Measurements from ENCODE around the gene ZNF646.

Gene ZNF646

DNA sequence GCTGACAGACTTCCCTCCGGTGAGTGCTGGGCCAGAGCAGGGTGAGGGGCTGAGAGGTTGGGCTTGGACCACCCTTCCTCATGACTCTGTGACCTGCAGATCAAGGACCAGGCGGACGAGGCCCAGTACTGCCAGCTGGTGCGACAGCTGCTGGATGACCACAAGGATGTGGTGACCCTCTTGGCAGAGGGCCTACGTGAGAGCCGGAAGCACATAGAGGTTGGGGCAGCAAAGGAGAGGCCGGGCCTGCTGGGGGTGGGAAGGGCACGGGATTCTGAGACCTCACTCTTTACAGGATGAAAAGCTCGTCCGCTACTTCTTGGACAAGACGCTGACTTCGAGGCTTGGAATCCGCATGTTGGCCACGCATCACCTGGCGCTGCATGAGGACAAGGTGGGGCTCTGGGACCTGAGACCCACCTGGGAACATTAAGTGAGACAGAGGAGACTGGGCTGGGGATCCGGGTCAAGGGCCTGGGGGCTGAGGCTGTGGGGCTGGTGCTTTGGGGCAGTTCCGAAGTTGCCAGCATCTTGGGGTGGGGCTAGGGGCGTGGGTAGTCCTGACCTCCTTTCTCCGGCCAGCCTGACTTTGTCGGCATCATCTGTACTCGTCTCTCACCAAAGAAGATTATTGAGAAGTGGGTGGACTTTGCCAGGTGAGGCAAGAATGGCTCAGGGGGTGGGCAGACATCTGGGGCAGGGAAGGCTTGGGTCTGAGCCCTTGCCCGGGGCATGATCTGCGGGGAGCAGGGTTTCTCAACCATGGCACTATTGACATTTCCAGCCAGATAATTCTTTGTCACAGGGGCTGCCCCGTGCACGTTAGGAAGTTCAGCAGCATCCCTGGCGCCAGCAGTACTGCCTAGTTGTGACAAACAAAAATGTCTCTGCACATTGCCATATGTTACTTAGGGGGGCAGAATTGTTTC is 36.1 kb downstream of the ZNF646 start:
- no peak for DNase-seq

DNA sequence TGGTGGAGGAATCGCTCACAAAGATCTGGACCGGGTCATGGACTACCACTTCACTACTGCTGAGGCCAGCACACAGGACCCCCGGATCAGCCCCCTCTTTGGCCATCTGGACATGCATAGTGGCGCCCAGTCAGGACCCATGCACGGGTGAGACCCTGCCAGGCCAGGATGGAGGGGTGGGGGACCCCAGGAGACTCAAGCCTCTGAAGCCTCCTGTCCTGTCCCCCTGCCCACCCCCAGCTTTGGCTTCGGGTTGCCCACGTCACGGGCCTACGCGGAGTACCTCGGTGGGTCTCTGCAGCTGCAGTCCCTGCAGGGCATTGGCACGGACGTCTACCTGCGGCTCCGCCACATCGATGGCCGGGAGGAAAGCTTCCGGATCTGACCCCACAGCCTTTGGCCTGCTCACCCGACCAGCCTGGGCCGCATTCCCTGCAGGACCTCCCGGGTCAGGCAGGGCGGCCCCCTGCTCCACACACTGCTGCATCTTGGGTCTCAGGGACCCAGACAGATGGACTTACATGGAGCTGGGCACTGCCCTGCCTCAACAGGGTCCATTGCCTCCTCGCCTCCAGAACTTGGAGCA is 37.8 kb downstream of the ZNF646 start:
- no peak for DNase-seq

DNA sequence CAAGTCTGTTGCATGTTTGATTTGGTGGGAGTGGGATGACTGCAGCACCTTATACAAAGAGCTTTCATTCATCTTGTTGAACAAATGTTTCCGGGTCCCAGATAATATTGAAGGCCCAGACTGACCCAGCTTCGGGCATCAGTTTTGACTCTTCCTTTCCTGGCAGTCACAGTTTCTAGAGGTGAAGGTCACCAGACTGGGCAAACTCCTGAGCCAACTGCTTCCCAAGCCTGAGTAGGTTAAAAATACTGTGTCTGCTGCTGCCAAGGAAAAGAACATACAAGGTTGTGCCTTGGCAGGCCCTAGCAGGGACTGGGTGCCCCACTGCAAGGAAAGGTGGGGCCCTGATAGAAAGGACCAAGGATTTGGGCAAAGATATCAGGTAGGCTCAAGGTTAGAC is 38.5 kb downstream of the ZNF646 start:
- no peak for DNase-seq

DNA sequence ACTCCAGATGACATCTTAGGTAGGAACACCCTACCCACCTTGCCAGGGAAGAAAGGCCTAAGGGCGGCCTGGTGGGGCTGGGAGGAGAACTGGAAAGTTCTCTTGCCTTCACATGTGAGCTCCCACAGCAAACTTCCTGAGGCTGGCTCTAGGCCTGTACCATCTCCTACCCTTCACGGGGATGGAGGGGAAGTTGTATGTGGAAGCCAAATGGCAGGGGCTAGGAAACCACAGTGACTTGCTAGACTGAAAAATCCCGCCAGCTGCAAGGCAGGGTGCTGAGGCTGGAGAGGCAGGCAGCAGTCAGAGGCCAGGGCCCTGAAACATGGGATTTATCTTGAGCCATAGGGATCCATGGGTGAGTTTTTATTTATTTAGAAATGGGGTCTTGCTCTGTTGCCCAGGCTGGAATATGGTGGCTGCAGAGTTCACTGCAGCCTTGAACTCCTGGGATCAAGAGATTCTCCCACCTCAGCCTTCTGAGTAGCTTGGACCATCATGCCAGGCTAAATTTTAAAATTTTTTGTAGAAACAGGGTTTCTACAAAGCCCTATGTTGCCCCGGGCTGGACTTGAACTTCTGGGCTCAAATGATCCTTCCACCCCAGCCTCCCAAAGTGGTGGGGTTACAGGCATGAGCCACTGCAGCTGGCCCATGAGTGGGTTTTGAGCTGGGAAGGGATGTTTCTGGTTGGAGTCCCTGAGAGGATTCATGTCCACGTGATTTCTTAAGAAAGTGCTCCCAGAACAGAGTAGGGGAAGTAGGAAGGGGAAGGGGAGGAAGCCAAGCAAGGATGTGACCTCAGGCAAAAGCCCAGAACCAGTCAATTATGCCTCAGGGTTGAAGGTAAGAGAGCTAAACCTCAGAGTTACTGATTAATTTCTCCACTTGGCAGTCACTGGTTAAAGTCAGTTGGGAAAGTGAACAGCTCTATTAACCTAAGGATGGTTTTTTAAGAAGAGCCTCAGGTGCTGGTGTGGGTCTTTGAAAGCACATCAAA is 39.2 kb downstream of the ZNF646 start:
- DNase-seq = no peak

DNA sequence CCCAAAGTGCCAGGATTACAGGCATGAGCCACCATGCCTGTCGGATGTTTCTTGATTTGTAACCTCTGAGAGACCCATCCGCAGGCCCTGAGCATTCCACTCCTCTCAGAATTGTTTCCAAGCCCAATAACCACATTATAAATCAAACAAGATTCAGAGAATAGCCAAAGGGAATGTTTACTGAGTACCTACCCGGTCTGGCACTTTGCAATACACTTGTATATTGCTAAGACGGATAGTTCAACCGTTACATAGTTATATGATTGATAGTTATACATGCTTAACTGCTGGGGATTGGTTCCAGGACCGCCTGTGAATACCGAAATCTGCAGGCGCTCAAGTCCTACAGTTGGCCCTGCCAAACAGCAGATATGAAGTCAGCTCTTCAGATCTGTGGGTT is 40.2 kb downstream of the ZNF646 start:
- no peak for DNase-seq

DNA sequence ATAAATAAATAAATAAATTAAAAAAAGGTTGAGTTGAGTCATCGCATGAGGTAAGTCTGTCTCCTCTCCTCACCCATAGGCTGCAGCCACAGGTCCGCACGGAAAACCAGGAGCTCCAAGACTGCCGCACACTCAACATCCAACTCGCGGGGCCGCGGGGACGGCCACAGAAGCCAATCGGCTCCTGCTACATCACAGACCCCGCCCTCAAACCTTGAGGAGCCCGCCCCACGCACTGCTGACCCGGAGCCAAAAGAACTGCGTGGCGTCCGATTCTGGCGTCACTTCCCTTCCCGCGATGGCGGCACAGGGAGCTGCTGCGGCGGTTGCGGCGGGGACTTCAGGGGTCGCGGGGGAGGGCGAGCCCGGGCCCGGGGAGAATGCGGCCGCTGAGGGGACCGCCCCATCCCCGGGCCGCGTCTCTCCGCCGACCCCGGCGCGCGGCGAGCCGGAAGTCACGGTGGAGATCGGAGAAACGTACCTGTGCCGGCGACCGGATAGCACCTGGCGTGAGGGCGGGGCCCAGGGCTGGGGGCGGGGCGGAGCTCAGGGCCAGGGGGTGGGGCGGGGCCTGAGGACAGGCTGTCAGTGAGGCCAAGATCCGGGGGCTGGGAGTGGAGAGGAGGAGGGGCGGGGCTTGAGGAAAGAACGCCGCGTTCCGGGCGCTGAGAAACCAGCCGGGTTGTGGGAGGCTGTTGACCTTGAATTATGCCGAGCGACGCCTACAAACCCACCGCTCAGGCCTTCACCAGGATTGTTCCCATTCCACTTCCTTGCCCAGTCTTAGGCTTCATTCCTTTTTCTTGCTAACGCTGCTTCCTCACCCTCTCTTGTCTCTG is 43.4 kb downstream of the ZNF646 start, which contains the start of gene KAT8:
KAT8 (plus strand) TSS at position 281 of the 839 bp plus-strand sequence; CDS start at position 299, 18 bp downstream.
- DNase-seq = peak; percentile 88

DNA sequence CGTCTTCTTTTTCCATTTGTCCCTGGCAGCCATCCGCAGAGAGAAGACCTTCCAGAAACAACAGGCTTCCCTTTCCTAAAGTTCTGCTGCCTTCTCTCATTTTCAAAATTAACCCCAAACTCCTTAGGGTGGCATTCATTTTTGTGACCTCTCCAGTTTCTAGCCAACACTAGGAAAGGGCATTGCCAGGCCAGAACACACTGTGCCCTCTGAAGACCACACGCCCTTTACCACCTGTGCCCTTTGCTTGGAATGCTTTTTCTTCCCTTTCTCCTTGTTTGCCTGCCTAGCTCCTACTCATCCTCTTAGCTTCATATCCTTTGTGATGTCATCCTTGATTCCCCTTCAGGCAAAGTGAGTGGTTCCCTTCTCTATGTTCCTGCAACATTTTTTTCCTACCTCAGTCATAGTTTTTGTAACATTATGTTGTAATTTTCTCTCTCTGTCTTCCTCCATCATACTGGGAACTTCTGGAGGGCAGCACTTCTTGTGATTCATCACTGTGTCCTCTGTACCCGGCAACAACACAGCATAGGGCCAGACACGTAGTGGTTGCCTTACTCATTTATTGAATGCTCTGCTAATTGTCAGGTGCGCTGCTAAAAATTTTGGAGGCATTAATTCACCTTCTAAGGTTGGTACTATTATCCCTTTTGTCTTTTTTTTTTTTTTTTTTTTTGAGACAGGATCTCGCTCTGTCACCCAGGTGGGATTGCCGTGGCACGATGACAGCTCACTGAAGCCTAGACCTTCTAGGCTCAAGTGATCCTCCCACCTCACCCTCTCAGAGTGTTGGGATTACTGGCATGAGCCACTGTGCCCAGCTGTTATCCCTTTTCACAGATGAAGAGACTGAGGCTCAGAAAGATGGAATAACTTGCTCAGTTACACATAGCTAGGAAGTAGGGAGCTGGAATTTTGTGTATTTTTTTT is 44.3 kb downstream of the ZNF646 start:
- no peak for DNase-seq

DNA sequence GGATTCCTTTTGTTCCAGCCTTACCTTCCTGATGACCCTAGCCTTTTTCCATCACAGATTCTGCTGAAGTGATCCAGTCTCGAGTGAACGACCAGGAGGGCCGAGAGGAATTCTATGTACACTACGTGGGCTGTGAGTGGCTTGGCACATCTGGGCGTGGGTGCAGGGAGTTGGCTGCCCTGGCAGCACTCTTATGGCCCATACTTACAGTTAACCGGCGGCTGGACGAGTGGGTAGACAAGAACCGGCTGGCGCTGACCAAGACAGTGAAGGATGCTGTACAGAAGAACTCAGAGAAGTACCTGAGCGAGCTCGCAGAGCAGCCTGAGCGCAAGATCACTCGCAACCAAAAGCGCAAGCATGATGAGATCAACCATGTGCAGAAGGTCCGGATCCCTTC is 45.9 kb downstream of the ZNF646 start:
- DNase-seq = no peak

DNA sequence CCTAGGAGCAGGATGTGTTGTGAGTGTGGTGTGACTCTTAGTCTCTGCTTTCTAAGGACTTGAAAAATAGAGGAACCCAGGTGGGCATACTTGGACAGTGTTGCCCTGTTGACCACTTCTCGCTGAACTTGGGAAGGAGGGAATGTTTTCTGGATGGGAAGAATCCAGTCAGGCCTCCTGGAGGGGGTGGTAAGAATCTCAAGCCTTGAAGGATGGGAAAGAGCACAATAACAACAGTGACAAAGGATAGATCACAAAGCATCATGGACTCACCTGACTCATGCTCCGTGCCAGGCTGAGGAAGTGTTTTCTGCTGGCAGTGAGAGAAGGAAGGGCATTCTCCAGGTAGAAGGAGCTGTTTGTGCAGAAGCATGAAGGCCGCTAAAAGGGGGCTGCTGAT is 51.6 kb downstream of the ZNF646 start:
- DNase-seq = no peak

DNA sequence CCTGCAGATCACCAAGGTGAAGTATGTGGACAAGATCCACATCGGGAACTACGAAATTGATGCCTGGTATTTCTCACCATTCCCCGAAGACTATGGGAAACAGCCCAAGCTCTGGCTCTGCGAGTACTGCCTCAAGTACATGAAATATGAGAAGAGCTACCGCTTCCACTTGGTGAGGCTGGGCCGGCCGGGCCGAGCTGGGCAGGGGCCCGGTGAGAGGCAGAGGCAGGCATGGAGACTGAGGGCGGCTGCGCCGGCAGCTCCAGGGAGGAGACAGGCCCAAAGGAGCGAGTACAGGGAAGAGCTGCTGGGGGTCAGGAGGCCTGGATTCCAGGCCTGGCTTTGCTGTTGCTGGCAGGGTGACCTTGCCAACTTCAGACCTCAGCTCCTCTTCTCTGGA is 53.0 kb downstream of the ZNF646 start:
- DNase-seq = no peak

DNA sequence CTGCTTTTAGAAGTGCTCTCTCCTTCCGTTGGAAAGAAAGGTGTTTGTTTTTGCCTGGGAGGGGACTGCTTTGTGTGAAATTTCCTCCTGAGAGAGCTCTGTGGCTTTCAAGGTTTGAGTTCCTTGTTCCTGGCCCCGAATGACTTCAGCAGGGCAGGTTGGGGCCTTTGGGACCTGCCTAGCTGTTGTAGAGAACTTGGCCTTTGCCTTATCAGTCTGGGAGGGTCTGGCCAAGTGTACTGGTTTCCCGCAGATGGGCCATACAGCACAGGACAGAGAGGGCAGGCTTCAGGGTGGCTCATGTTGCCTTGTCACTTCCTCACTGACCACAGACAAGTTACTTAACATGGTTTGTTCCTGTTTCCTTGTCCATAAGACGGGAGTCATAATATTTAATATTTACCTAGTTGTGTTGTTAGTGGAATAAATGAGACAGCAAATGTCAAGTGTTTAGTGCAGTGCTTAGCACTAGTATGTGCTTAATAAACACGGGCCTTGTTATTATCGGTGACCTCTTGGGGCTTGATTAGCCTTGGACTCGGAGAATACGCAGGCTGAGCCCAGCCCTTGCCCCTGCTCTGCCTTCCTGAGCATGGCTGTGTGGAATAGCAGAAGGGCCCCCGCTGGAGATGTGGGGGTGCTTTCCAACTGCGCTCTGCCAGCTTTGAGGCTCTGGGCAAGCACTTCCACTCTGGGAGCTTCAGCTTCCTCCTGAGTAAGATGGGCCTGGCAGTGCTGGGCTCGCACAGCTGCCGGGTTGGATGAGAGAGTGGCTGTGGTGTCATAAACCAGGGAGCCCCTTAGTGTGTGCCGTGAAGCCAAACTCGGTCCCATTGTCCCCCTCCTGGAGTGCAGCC is 54.7 kb downstream of the ZNF646 start:
- no peak for DNase-seq

DNA sequence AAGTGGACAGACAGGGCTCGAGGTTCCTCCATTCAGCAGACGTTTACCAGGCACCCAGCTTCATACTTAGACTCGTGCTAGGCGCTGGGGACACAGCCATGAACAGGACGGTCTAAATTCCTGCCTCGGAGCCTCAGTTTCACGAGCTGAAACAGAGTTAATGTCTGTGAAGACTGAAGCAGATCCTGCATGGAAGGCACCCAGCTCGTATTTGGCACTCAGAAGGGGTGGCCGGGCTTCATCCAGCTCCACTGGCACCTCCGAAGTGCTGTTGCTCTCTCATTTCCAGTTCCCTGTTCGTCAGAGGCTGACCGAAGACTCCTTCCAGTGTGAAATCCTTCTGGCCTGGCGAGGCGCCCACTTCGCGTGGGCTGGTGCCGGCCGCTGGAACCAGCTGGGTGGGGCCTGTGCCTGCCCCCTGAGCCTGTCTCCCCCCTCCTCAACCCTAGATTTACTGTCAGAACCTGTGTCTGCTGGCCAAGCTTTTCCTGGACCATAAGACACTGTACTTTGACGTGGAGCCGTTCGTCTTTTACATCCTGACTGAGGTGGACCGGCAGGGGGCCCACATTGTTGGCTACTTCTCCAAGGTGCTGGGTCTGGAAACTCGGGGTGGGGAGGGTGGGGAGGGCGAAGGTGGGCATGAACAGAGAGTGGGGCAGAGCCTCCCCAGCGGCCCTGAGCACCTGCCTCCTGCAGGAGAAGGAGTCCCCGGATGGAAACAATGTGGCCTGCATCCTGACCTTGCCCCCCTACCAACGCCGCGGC is 55.5 kb downstream of the ZNF646 start:
- DNase-seq = no peak

DNA sequence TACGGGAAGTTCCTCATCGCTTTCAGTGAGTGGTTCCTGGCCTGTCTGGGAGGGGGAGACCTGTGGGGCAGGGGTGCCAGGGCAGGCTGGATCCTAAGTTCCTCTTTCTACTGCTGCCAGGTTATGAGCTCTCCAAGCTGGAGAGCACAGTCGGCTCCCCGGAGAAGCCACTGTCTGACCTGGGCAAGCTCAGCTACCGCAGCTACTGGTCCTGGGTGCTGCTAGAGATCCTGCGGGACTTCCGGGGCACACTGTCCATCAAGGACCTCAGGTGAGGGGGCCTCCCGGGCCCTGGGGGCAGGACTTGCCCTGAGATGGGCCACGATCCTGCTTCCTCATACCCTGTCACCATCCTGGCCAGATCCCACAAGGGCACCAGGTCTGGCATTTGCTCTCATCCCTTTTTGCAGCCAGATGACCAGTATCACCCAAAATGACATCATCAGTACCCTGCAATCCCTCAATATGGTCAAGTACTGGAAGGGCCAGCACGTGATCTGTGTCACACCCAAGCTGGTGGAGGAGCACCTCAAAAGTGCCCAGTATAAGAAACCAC is 56.2 kb downstream of the ZNF646 start:
- DNase-seq = no peak

DNA sequence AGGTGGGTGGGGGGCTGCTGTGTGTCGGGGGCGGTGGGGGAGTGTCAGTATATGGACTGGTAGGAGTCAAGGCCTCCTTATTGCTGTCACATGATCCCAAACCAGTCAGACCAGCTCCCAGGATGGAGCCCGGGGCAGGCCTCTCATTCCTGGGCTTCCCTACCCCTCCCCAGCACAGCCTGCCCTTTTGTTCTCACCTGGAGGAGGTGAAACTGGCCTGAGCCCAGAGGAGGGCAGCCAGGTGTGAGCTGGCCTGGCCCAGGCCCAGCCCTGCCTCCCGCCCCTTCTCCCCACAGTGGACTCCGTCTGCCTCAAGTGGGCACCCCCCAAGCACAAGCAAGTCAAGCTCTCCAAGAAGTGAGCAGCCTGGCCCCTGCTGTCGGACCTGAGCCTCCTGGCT is 56.7 kb downstream of the ZNF646 start:
- DNase-seq = no peak

DNA sequence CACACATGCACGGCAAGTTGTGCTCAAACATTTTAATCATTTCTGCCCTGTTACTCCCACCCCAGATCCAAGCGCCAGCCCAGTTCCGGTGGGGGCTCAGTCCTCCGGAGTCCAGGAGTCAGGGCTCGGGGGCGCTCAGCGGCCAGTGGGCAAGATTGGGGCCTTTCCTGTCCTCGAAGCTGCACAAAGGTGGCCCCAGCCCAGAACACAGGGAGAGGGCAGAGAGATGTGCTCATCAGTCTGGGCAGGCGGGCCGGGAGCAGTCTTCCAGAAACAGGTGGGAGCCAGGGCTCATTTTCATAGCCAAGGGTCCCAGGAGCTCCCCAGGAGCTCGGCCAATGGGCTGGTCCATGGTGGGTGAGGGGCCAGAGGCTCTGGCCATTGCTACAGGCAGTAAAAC is 57.2 kb downstream of the ZNF646 start:
- DNase-seq = no peak

DNA sequence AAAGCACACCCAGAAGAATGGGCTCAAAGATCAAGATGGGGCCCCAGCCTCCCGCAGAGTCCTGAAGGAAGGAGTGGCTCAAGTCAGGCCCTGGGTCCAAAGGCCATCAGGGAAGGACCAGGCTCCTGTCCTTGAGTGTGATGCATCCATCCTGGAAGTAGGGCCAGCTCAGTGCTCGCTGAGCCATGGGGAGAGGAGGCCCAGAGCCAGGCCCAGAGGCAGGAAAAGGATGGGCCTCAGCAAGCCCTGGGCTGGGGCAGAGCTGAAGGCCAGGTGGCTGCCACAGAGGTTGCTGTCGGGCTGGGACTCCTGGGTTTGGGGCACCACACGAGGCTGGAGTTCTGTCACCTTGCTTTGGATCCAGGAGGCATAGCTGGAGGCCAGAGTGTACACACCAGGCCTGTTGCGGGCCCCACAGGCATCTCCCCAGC is 57.6 kb downstream of the ZNF646 start:
- no peak for DNase-seq

DNA sequence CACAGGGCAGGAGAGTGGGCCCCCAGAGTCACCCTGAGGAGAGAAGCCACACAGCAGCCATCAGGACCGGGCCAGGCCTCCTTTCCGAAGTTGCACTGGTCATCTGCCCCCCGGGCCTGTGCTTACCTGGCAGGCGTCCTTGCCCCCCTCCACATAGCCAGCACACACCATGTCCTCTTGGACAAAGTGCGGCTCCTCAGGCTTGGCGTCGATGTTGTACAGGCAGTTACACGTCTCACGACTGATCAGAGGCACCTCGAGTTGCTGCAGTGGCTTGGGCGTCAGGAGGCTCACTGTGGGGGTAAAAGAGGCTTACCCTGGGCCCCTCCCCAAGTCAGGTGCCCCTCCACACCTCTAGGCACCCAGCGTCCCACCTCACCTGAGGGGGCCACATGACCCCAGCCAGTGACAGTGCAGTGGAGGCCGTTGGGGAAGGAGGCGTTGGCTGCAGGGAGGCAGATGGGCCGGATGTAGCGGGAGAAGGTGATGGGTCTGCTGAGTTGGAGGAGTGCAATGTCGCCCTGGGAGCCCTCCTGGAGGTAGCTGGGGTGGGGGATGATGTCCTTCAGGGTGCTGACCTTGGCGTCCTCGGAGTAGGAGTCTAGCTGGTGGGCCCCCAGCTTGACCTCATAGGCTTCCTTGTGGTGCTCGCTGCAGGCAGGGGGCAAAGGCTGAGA is 58.2 kb downstream of the ZNF646 start:
- DNase-seq = no peak

DNA sequence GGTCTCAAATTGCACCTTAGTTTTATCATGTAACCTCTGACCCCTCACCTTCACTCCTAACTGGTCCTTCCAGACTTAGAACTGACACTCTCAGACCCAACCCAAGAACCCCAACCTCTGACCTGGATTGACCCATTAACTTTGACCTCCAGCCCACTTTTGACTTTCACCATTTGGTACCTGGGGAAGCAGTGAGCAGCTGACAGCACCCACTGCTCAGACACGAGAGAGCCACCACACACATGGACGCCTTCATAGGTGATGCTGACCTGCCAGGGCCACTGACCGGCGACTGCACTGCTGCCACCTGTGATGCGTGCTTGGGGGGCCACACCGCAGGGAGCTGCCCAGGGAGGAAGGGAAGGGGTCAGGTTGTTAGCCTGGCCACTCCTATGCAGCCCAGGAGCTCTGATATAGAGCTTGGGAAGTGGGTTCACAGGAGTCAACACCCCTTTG is 58.9 kb downstream of the ZNF646 start:
- no peak for DNase-seq
